ENCODE data around the gene QSOX1.

DNA sequence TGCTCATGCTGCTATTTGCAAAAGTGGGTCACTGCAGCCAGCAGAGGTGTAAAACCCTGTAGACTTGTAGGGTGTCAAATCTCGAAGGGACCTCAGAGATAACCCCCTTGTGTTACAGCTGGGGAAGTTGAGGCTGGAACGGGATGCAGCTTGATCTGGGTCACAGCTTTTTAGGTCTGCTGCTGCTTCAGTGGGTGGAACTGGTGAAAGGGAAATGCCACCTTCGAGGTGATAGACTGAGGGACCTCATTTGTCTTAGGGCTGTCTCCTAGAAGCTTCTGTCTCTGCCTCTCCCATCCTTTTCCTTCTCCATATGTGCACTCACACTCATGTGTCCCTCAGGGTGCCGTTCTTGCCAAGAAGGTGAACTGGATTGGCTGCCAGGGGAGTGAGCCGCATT lies 35.4 kb downstream of the QSOX1 start:
- no peak for TF ChIP-seq POLR2AphosphoS5 (IDR thresholded peaks at IDR 0.05; ENCODE audit: borderline replicate concordance, low read depth, low read length)
- no peak for TF ChIP-seq EZH2 (IDR thresholded peaks at IDR 0.05)

Measured in SK-N-MC (cell line).